DMS 273 treated with DMSO at 0.1 percent for 48 hours (cell line): ENCODE results near the gene EIF4E3.

Experiments used
- DNase-seq: peaks from one replicate; lab custom pipeline; 2025; lab: John Stamatoyannopoulos, UW

EIF4E3 gene

DNA sequence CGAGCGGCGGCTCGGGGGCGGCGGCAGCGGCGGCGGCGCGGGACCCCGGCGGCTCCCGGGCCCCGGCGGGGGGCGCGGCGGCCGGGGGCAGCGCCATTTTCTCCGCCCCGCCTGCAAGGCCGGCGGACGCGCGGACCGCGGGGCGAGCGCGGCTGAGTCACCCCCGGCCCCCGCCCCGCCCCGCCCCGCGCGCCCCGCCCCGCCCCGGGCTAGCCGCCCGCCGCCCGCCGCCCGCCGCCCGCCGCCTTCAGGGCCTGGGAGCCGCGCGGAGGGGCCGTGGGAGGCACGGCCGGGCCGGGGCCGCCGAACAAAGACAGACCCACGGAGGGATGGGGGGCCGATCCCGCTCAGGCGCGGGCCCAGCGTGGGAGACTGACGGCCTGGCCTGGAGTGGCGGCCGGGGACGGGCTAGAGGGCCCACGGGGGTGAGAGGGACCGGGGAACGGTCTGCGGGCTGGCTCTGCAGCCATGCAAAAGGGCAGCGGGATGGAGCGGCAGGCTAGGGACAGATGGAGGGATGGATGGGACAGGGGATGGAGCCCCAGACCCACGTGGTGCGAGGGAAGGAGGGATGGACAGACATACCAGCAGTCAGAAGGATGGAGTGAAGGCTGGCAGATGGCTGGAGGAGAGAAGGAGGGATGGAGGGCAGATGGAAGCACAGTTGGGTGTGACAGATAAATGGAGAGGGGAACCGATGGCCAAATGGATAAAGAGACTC lies at the start of gene EIF4E3:
TSS of gene EIF4E3 (minus strand) at position 132 of the 721 bp plus-strand sequence. CDS start at position 97, 35 bp downstream.
- peak; percentile 58 for DNase-seq

DNA sequence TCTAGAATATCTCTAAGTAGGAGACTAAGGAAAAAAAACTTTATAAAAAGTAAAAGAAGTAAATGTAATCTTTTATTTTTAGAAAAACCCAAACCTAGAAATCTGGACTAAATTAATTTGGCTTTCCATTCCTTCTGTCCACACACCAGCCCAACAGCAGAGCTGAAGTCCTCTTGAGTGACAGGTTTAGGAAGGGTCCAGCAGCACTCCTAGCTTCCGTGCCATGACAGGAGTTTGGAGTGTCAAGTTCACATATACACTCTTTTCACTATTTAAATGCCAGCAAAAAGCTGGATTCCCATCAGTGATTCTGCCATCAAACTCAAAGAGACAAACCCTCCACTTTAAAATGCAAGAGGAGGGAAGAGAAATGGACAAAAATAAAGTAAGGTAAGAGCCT lies 46.7 kb upstream of the EIF4E3 start:
- DNase-seq, result no peak

DNA sequence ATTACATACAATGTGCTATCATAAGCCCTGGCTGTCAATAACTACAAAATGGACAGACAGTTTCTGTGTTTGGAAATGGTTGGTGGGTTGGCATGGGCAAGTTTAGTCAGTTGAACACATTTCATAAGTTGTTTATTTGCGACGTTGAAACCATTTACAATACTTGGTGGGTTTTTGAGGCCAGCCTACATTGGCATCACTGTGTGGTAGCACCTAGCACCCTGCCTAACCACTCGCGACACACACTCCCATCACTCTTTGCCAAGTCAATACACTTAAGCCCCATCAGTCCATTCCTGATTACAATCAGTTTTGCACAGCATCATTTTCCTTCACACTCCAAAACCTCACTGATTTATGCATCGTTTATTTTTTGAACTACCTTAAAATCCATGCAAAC lies 45.9 kb upstream of the EIF4E3 start:
- DNase-seq, result no peak

DNA sequence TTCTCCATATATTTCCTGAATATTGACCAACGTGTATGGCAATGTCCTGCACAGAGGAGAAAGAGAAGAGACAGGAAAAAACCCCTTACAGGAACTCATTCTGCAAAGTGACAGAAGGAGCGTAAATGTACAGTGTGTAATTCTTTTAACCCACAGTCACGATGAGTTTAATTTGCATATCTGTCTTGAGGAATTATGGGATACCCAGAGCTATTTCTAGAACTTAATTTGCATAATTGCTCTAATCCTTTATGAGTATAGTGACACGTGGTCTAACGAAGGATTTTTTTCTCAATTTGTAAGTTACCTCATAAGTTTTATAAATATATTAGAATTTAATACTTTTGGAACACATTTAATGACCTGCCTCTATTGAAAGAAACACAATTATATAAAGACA lies 38.2 kb upstream of the EIF4E3 start:
- DNase-seq, result no peak

DNA sequence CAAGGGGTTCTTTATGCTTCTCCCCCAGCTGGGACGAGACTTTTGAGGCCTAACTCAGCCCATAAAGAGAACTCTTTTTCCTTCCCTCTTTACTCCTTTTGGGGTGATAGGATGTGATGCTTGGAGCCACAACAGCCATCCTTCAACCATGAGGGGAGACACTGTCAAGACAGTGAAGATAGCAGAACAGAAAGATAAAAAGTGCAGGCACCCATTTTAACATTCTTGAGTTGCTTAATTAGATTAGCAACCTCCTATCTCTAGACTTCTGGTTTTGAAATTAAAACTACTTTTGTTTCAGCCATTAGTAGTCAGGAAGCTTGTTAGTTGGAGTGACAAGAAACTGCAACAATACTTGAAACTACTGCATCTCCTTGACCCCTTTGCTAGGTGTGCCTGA lies 34.9 kb upstream of the EIF4E3 start:
- DNase-seq, result no peak

DNA sequence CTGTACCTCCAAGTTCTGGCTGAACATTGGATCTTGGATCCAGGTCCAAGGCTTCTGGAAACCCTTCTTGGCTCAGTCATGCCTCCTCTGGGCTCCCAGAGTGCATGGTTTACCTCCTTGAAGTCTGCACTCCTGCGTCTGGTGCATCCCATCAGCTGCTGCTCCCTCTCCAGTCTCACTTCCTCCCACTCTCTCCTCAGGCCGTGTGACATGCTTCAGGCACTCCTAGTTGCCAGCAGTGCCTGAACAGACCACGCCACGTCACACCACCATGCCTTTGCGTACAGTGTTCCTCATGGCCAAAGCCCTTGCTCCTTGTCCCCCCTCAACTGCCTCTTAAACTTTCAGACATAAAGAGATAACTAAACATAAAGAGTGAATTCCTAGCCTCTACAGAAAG lies 34.2 kb upstream of the EIF4E3 start:
- no peak for DNase-seq

DNA sequence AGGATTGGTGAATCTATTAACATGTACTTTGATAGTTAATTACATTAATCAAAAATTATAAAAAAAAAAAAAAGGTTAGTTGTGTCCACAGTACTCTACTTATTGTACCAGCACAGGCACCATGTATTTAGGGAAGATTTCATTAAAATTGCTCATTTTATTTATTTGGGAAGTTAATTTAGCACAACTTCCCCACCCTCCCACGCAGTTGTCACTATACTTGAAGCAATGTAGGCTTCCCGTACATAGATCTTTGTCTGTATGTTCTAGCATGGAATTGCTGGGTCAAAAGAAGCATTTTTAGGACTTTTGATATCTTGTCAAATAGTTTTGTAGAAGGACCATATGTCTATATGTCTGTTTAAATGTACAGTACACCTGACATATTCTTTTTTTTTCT lies 32.9 kb upstream of the EIF4E3 start:
- DNase-seq, result no peak

DNA sequence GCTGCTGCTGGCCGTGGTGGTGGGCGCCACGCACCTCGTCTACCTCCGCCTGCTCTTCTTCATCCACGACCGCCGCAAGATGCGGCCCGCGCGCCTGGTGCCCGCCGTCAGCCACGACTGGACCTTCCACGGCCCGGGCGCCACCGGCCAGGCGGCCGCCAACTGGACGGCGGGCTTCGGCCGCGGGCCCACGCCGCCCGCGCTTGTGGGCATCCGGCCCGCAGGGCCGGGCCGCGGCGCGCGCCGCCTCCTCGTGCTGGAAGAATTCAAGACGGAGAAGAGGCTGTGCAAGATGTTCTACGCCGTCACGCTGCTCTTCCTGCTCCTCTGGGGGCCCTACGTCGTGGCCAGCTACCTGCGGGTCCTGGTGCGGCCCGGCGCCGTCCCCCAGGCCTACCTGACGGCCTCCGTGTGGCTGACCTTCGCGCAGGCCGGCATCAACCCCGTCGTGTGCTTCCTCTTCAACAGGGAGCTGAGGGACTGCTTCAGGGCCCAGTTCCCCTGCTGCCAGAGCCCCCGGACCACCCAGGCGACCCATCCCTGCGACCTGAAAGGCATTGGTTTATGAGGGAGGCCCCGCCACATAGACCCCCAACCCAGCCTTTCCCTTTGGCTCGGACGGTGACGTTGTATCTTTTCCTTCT lies 29.5 kb upstream of the EIF4E3 start:
- DNase-seq, result no peak

DNA sequence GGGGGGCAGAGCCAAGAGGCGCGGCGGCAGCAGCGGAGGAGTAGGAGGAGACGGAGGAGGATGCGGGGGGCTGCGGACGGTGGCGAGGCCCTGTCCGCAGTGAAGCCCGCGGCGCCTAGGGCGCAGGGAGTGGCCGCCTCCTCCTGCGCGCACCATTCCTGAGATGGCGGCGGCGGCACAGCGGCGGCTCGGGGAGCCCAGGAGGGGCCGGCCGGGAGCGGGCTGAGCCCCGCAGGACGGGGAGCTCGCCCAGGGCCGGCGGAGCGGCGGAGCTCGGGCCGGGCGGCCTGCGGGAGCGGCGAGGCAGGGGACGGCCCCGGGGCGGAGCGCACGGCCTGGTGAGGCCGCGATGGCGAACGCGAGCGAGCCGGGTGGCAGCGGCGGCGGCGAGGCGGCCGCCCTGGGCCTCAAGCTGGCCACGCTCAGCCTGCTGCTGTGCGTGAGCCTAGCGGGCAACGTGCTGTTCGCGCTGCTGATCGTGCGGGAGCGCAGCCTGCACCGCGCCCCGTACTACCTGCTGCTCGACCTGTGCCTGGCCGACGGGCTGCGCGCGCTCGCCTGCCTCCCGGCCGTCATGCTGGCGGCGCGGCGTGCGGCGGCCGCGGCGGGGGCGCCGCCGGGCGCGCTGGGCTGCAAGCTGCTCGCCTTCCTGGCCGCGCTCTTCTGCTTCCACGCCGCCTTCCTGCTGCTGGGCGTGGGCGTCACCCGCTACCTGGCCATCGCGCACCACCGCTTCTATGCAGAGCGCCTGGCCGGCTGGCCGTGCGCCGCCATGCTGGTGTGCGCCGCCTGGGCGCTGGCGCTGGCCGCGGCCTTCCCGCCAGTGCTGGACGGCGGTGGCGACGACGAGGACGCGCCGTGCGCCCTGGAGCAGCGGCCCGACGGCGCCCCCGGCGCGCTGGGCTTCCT lies 28.8 kb upstream of the EIF4E3 start, which contains the start of gene GPR27:
TSS of gene GPR27 (plus strand) at position 155 of the 909 bp plus-strand sequence. CDS start at position 350, 195 bp downstream.
- DNase-seq, result no peak

DNA sequence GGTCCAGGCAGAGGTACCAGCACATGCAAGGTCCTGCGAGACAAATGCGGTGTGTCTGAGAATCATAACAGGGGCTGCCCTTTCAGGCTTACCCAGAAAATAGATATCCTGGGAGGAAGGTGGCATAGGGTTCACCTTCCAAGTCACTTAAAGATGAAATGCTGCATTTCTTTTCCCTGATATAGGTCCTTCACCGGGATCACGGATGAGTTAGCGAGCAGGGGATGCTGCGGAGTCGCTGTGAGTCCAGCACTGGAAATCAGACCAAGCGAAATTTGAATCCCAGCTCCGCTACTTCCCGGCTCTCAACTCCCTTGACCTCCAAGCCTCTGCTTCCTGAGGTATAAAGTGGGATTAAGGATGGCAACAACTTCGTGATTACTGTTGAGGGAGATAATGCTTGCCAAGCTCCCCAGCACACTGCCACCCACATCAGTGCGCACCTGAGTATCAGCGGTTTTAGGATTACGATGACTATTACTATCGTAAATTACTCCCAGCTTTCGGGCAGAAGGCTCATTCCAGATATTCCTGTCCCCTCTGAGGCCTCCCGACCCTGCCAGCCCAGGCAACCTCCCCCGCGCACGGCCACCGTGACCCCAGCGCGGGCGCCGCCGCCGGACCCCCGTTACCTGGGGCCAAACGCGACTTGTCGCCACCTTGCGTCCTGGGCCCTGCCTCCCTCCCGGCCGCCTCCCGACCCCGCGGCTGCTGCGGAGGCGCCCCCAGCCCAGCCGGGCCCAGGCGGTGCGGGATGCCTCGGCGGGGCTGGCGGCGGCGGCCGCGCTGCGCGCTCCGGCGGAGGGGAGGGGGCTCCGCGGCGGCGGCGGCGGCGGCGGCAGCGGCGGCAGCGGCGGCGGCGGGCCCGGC lies 27.9 kb upstream of the EIF4E3 start:
- no peak for DNase-seq

DNA sequence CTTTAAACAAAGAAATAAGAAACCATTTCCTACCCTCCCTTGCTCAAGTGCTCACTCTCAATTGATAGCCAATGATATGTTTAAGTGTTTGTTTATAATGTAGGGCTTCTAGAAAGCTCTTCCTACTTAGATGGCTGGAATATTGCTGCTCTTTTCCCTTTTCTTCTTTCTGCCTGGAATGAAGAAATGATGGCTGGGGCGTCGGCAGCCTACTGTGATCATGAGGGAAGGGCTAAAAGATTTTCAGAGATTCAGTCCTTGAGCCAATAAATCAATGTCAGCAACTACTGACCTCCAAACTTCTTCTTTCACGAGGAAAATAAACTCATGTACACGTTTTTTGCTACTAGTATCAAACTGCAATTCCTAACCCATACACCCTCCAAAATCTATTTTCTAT lies 26.4 kb upstream of the EIF4E3 start:
- no peak for DNase-seq

DNA sequence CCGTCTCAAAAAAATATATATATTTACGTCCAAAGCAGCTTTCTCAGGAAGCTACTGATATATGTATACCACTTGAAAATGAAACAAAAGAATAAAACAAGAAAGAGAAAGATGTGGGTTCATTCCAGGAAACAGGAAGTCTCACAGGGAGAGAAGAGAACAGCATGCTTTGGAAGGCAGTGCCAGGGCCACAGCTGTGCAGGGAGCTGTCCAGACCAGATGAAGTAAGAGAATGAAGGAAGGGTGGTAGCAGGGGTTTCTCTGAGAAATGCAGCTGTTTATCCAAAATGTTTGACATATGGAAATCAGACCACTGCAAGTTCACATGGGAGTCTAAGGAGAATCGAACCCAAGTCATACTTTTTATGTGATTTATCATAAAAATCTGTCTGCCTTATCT lies 19.5 kb upstream of the EIF4E3 start:
- DNase-seq, result no peak

DNA sequence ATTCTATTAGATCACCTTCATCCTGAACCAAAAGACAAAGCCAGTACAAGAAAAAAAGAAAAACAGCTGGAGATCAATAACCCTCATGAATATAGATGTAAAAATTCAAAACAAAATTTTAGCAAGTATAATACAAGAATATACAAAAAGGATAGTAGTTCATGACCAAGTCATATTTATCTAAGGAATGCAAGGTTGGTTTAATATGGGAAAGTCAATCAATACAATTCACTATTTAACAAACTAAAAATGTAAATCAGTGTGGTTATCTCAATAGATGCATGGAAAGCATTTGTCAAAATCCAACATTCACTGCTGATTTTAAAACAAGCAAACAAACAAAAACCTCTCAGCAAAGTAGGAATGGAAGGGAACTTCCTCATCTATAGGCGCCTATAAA lies 17.4 kb upstream of the EIF4E3 start:
- DNase-seq, result no peak

DNA sequence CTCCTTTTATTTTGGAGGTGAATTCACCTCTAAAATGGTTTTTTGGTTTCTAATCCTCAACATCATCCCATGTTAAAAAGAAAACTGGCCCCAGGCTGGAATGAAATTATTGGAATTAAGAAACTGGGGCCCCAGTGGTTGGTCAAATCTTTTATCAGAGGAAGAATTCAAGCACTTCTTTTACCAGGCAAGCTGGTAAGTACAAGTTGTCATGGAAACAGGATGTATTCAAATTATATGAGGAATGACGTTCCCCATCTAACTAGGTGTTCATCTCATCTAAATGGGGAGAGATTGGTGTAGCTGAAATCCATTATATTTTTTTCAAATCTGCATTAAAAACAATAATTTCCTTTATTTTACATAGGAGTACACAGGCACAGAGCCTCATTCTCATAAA lies 9.7 kb upstream of the EIF4E3 start:
- no peak for DNase-seq

DNA sequence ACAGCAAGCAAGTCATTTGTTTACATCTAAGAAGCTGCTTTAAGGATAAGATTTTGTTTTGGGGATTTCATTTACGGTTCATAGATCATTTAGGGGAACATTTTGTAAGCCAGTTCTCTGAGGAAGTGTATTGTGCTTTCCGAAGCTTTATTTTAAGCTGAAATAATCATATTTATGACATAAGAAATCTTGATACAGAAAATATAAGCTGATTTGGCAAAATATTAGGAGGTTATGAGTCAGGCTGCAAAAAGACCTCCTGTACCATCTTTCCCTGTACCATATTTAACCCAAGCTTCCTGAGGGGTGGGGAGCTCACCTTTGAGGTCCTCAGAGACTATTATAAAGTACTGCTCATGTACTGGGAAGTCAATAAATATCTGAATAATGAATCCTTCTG lies 8.1 kb upstream of the EIF4E3 start:
- no peak for DNase-seq

DNA sequence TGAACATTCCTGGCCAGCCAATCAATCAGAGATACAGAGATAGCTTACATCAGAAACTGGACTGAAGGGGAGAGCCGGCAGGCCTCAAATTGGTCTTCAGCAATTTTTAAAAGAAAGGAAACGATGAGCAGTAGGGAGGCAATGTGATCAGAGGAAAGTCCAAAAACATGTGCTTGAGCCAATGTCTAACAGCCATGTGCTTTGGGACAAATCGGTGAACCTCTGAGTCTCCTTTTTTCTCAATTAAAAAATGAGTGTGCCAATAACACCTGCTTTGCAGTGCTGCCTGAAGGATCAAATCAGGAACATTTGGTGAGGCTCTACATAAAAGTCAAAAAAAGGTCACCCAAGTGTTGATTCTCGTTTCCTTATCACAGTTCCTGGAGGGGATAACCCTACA lies 7.4 kb upstream of the EIF4E3 start:
- no peak for DNase-seq

DNA sequence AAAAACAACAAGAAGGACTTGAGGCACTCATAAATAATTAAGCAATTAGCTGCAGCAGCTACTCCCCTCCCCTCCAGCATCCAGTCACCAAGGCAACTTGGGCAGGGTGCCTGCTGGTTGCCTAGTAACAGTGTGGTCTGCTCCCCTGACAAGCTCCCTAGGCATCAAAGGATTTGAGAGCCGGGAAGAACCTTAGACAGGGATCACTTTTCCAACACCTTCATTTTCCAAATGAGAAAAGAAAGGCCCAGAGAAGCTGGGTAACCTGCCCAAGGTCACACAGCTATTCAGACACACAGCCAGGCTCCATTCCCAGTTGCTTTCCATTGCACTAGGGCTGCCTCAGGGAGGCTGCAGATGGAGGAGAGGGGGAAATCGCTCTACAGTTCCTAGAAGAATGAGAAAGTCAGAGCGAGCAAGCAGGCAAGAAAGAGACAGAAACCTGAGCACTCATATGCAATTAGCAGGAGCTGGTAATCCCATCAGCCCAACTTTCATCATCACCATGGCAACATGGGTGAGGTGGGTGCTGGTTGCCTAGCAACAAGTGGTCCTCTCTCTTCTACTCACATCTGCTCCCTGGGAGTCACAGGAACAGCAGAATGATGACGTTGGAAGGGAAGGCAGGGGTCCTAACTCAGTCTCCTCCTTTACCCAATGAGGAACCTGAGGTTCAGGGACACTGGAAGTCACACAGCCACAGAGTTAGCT lies 3.6 kb upstream of the EIF4E3 start:
- no peak for DNase-seq

DNA sequence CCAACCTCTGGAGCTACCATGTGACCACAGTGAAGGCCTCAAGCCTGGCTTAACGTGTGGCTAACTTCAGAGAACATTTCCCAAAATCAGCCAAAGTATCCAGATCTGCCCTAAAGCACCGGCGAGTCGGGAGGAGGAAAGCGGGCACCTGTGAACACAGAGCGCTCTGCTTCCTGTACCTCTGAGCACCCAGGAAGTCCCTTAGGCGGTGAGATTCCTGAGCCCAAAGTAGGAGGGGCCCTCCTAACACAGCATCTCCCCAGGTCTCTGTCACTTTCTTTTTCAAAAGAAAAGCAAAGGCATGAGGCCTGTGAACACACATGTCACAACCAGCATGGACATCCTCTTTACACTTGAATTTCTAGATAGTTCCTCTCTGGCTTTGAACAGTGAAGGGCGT lies 944 bp upstream of the EIF4E3 start:
- DNase-seq, result no peak

DNA sequence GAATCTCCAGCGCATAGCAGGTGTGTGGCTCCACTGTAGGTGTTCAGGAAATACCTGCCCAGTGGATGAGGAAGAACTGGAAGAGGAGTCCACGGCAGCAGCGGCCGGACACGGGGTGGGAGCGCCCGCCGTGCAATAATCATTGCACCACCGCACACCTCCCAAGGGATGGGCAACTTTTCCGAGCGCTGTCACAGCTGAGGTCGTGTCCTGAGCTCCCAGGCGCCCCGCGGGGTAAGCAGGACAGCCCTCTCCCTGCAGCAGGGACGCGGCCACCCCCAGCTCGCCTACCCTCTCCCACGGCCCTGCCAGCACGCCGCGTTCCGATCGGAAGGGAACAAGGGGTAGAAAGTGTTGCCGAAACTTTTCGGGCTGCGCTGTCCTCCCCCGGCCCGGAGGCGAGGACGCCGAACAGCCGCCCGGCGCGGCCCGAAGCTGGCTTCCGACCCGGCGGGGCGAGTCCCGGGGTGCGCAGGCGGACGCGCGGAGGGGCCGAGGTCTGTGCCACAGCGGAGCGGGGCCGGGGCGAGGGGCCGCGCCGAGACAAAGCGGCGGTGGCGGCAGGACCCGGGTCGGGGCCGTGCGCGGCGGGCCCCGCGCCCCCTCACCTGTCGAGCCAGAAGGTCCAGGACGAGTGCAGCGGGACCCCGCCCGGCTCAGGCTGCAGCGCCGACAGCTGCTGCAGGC lies 475 bp downstream of the EIF4E3 start:
- no peak for DNase-seq

DNA sequence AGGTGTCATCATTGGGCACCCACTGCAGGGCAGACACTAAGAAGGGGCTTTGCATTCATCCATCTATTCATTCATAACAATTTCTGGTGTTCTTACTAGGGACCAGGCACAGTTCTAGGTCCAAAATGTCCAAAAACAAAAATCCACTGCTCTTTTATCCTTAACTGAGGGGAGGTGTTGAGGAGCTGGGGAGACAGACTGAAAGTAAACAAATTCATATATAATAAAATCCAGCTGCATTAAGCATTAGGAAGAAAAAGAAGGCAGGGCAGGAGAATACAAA lies 1.1 kb downstream of the EIF4E3 start:
- DNase-seq, result no peak
